GM21737 (cell line): ENCODE results near the gene KIAA1328.
"Not testable (repeated sequence)": the region's sequence is repeated elsewhere in the genome, so short reads cannot be mapped to it uniquely, and the experiment has no call there.

Source experiments
- ATAC-seq: cut with Tn5 transposase; IDR thresholded peaks from one replicate; pipeline ENCODE4 v1.9.1; 2021; ENCODE audit warnings: mild to moderate bottlenecking, moderate library complexity; ENCODE audit not compliant: unreplicated experiment

KIAA1328 gene

GRCh38 chr18:36828630-36829361 is at the start of gene KIAA1328, which contains the start of gene TPGS2:
TSS of gene KIAA1328 (plus strand) at chr18:36829127. CDS start at chr18:36829139, 12 bp downstream.
TSS of gene TPGS2 (minus strand) at chr18:36829002. CDS start at chr18:36828767, 235 bp downstream.
- ATAC-seq: peak; percentile 92

GRCh38 chr18:36780748-36781147 is 48.2 kb upstream of the KIAA1328 start:
- no peak for ATAC-seq

- no peak for ATAC-seq
Observed at GRCh38 chr18:36782710-36783109, 46.2 kb upstream of the KIAA1328 start.

GRCh38 chr18:36783792-36784191 is 45.1 kb upstream of the KIAA1328 start:
- ATAC-seq: no peak

GRCh38 chr18:36786686-36787085 is 42.2 kb upstream of the KIAA1328 start:
- ATAC-seq: no peak

DNA sequence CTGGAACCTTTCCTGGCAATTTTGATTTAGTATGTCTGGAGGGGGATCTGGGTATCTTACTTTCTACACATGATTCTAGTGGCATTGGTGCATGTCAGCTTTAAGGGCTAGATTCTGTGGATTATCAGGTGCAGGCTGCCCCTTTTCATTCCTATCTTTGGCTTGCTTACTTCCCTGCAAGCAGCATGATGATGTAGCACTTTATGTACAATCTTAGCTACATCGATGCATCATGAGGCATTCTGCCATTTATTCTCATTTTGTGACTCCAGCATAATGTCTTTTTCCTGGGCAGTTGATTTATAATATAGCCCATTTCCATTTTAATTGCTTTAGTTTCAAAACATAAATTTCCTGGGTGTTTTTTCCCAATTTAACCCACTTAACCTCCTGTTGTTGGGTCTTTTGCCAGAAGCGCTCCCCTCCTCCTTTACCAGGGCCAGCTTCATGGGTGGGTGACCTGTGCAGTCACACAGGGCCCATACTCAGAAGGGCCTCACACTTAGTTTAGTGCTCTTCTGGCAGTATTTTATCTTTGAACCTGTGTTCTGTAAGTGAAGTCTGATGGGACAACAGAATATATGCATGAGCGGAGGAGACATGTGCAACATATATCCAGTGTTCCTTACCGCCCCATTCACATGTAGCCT is 36.2 kb upstream of the KIAA1328 start:
- no peak for ATAC-seq

DNA sequence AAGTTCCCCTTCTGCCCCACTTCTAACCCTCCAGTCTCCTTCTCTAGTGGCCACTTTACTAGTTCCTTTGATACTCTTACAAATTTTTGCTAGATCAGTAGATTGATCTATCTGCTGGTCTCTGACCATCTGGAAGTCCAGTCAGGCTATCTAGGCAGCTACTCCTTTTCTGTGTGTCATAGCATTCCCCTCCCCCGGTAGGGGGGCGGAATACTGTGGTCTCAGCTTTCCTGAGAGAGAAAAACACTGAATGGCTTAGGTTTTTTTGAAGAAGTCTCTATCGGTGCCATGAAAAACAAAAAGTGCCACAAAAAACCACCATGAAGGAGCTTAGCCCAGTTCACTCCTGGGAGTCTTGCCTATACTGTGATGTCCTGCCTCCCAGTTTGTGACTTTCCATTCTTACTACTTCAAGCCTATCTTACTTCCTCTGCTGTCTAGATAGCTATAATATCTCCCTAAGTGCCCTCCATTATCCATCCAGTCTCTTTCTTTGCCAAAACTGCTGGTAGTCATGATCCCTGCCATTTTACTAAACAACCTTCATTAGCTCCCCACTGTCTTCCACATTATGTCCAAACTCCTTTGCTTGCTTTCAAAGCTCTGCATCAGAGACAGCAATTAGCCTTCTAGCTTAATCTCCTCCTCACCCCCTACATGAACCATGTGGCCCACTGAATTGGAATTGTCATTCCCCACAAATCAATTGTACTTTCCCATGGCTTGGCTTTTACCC is 30.0 kb upstream of the KIAA1328 start:
- no peak for ATAC-seq

DNA sequence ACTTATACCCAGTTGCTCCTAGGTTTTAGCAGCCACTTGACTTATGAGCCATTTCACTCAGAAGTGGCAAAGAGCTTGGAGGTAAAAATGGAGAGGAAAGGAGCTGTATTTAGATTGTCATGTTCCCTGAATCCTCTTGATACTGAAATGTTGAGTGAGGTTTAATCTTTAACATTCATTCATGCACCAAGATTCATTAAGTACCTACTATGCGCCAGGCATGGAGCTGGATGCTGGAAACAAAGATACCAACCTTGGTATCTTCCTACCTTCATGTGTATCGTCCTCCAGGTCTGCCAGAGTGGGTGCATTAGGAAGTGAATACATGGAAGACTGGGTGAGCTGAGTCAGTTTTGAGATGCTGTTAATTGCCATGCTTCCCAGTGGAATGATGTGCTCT is 23.8 kb upstream of the KIAA1328 start:
- ATAC-seq: no peak

DNA sequence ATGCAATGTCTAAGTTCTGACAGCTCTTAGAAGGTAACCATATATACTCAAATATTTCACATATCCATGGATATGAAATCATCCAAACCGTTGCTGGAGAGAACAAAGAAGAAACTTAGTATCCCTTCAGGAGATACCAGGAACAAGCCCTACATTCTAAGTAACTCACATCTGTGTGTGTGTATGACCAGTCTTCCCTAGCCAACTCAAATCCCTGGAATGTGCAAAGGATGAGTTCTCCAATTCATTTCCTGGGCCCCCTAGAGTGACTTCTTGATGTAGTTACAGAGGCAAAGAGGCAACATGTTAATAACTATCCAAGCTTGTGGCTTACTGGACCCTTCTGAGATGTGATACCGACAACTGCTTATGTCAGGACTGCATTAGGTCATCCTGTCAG is 20.2 kb upstream of the KIAA1328 start:
- ATAC-seq: no peak

- peak; percentile 98 for ATAC-seq
Observed at GRCh38 chr18:36809590-36810381, 19.1 kb upstream of the KIAA1328 start.

DNA sequence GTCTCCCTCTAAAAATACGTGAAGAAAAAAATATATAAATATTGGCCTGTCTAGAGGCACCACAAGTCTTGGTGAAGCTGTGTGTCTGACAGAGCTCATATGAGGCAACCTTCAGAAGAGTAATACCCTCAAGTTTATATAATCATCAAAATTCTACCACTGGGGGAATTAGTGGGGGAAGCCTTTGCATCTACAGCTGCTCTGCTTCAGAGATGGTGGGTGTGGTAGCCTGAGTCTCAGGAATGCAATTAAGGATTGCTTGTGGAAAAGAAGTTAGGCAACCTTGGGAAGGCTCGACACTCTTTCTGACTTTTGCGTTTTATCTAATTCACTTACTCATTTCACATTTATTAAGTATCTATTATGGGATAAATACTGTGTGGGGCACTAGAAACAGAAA is 17.5 kb upstream of the KIAA1328 start:
- no peak for ATAC-seq

- ATAC-seq: no peak
Observed at GRCh38 chr18:36811955-36812354, 17.0 kb upstream of the KIAA1328 start.

DNA sequence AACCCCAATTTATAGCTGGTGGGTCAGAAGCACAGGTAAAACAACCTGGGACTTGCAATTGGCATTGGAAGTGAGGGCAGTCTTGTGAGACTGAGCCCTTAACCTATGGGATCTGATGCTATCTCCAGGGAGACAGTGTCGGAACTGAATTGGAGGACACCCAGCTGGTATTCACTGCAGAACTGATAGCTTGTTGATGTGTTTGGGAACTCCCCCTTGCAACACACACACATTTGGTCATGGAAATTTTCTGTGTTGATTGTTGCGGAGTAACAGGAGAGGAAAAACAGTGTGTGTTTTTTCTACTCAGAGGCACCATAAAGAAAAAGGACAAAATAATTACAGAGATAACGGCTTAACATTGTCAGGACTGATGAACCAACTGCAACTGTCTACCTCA is 16.2 kb upstream of the KIAA1328 start:
- no peak for ATAC-seq

DNA sequence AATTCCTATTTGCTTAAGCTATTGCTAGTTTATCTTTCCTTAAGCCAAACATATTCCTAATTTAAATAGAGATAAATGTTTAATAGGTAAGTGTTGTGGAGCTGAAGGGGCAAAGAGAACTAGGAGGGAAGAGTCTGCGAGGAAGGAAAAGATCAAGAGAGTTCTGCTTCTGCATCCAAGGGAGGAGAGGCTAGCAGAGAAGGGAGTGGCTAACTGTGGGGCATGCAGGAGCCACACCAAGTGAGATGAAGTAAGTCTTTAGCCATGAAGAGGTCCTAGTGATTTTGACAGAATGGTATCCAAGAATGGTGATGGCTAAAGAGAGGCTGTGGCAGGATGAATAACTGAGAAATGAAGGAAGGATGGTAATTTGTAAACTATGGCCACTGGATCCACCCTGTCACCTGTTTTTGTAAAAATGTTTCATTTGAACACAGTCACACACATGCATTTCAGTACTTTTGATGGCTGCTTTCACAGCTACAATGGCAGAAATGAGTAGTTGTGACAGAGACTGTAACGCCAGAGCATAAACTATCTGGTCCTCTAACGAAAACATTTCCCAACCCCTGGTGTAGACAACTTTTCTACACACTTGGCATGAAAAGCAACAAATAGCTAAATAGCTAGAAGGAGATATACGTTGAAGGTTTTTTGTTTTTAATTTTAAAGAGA is 15.7 kb upstream of the KIAA1328 start:
- no peak for ATAC-seq

GRCh38 chr18:36813824-36814223 is 15.1 kb upstream of the KIAA1328 start:
- no peak for ATAC-seq

- no peak for ATAC-seq
Observed at GRCh38 chr18:36814994-36815393, 13.9 kb upstream of the KIAA1328 start.

- not testable (repeated sequence) for ATAC-seq
Observed at GRCh38 chr18:36816096-36816495, 12.8 kb upstream of the KIAA1328 start.

DNA sequence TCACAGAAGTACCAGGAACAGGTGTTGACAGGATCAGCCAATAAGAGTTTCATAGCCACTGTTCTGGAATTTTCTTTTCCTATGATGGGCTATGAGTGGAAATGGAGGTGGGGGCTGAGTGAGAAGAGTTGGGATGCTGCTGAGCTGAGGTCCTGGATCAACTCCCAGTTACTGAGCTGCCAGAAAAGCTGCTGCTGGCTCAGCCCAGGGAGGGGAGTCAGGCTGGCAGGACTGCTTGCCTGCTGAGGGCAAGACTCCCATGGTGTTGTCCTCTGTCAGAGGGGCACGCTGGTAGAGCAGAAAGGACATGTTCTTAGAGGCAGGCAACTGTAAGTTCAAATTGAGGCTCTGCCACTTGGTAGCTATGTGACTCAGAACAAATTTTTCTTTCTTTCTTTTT is 11.9 kb upstream of the KIAA1328 start:
- ATAC-seq: no peak

GRCh38 chr18:36818652-36819051 is 10.3 kb upstream of the KIAA1328 start:
- no peak for ATAC-seq

DNA sequence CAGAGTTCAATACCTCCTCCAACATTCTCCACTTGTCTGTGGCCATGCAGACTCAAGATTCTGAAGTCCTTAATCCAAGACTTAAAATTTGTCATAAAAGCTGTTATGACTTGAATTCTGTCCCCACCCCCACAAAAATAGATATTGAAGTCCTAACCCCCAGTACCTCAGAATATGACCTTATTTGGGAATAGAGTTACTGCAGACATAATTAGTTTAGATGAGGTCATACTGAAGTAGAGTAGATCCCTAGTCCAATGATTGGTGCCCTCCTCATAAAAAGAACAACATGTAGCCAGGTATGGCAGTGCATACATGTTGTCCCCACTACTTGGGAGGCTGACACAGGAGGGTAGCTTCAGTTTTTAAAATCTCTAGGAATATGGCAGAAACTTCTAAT is 9.3 kb upstream of the KIAA1328 start:
- no peak for ATAC-seq
